GOT3 (cell line): ENCODE measurements around the gene KCNA4.
"Not testable (repeated sequence)": the region's sequence is repeated elsewhere in the genome, so short reads cannot be mapped to it uniquely, and the experiment has no call there.

ENCODE experiments used
- DNase-seq: peaks from one replicate; lab custom pipeline; 2025; ENCODE audit warnings: mixed read lengths; lab: John Stamatoyannopoulos, UW

The KCNA4 gene

DNA sequence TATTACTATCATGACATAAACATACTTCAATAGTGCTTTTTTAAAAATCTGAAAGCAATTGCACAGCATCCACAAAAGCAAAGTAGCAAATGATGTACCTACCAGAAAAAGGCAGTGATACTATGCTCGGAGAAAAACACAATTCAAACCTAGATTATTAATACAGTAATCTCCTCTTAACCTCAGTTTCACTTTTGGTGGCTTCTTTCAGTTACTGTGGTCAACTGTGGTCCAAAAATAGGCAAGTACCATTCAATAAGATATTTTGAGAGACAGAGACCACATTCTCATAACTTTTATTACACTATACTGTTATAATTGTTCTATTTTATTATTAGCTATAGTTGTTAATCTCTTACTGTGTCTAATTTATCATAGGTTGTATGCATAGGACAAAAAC, 20.8 kb downstream of the KCNA4 start:
- no peak for DNase-seq

DNA sequence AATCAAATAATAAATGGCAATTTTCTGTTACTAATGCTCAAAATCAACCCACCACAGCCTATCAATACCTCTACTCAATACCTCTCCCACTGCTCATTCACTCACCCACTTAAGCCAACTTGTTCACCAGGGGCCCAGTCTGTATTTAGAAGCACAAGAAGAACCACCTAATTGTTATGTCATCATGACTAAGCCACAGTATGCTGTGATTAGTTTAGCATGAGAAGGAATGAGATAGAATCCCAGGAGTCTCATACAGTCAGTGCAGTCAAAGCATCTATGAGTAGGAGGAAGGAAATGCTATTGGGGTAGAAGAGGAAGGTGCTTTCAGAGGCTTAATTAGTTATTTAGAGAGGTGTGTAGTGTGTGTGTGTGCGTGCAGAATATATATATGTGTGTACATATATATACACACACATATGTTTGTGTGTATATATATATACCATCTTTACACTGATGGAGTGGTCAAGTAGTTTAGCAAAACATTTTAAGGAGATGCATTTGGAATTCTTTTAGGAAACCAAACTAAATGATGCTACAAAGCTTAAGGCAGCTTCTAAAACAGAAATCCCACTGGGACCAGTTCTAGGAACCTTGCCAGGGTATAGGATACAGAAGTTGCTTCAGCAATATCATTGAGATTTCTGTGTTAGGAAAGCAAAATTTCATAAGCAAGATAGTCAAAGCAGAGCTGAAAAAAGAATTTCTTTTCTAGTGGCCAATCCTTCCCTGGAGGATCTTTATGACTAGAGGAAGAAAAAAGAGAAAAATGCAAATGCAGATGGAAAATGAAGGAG, 27.5 kb downstream of the KCNA4 start:
- DNase-seq, result no peak

DNA sequence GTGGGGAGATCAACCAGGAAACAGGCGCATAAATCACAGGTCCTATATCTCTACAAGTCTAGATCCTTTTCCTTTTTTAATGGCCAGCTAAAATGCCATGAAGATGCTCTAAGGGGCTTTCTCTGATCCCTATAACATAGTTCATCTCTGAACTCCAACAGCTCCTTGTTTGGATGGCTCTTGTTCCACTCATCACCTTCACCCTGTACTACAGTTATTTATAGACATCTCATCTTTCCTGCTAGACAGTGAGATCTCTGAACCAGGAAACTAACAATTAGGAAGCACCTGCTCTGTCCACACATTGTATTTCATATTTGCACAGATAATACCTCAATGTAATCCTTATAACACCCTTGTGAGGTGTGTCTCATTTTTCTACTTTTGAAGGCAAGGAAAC, 31.6 kb downstream of the KCNA4 start:
- no peak for DNase-seq

DNA sequence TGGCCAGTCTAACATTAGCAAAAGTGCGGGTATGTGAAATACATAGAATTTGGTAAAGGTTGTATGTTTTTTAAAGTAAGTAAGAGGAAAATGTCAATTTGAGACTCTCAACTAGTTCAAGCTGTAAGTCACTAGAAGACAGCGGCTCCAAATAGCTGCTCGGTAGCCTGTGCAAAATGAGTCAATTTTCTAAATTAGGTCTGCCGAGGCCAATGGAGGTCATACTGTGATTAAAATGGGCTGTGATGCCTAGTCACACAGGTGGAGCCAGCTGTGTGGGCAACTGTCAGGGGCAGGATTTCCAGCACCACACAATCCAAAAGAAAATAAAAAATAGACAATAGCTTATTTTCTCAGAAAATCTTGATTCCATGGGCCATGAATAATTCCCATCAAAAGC, 32.3 kb downstream of the KCNA4 start:
- DNase-seq, result no peak

DNA sequence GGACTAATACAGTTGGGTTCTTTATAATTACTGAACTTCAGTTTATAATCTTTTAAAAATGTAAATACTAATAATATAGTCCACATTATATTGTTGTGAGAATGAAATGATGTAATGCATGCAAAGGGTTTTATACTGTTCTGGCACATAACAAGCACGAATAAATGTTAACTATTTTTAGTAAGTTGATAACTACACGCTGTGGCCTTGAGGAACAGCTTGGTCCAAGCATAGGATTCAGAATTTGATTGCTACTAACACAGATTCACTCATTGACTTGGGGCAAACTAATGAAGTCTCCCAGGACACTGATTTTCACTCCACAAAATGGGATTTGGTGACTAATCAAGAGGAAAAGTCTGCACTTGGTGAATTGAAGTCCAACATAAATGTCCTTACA, 38.3 kb downstream of the KCNA4 start:
- no peak for DNase-seq

DNA sequence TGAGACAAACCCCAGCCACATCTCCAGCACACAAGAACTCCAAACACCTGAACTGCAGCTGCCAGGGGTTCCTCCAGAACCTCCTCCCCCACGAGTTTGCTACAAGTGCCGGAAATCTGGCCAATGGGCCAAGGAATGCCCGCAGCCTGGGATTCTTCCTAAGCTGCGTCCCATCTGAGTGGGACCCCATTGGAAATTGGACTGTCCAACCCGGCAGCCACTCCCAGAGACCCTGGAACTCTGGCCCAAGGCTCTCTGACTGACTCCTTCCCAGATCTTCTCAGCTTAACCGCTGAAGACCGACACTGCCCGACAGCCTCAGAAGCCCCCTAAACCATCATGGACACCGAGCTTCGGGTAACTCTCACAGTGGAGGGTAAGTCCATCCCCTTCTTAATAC, 41.2 kb downstream of the KCNA4 start:
- DNase-seq, result not testable (repeated sequence)

DNA sequence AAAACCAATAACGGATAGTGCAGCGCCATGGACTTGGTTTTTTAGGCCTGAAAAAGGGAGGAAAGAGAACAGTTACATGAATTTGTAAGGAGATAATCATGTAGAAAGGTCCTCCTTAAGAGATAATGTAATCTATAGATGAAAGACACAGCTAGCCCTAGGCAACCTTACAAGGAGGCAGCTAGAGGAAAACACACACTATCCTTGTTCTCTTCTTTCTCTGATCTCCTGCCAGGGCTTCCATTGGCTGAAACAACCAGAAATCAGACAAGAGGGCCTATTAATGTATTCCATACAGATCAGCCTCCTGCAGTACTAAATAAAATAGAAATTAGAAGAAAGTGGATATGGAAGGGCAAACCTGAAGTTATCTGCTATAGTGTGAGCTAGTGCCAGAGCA, 53.0 kb downstream of the KCNA4 start:
- DNase-seq, result no peak

DNA sequence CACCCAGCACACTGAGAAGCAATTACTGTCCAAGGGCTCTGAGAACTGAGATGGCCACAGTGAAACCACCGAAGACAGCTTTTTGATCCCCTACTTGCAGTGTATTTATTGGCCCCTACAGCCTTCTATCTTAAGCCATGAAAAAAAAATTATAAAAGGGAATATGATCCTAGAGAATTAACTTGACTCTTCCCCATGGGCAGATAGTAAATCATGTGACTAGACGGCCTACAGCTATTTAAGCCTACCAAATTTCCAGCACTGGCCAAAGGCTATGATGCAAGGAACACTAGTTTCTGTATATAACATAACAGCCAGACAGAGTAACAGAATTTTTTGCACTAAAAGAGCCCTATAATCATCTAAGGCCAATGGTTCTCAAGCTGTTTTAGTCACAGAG, 53.8 kb downstream of the KCNA4 start:
- no peak for DNase-seq

DNA sequence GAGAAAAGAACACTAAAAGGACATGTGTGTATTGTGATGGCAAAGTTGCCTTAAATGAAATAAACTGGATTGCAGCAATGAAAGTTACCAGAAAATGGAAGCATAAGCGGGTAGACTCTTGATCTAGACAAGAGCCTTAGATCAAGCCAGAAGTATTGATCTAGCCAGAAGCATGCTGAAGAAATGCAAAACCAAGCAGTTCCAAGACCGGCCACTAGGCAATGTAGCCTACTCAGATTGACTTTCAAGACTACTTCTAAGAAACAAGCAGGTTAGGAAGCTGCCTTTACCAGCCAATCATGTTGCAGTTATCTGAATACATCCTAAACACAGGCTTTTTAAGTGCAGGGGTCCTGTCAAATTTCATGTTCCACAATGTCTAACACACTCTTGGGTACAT, 54.6 kb downstream of the KCNA4 start:
- no peak for DNase-seq
